22Rv1 (cell line): Measurements from ENCODE around the gene FLACC1.

Experiments used
- ZFX ChIP-seq: fragments of 450-650 bp; IDR thresholded peaks from 2 replicates; pipeline ENCODE4 v1.6.1; 2017; ENCODE audit warnings: antibody characterized with exemption, borderline replicate concordance
- TF ChIP-seq, protein P1 (sequence below): fragments of 450-650 bp; IDR thresholded peaks from 2 replicates; pipeline ENCODE4 v1.5.1; 2017; ENCODE audit warnings: mild to moderate bottlenecking

DNA sequence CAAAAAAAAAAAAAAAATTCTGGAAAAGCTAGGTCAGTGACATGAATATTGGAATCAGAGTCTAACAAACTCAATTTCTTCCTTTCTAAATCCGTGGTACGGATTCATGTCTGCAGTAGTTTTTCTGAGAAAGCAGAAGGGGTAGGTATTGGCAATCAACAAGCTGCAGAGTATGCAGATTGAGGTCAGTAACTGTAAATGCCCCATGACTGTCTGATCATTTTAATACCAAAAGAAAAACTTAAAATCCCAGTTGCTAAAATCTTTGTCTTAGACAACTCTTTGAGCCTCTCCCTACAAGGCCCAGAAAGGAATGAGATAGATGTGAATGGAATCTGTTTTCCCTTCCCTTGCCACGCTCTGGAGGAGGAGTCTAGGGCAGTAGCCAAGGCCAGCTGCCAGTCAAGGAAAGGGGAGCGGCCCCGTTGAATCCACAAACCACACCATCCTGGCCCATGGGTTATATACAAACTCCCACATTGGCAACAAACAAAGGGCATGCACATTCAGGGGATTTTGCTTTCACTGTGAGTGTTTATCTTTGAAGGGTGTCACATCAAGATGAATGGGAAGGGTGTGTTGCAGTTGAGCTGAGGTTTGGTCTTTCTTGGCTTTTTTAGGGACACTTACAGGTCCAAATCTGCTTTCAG lies 102.9 kb downstream of the FLACC1 start:
- TF ChIP-seq, protein P1, sequence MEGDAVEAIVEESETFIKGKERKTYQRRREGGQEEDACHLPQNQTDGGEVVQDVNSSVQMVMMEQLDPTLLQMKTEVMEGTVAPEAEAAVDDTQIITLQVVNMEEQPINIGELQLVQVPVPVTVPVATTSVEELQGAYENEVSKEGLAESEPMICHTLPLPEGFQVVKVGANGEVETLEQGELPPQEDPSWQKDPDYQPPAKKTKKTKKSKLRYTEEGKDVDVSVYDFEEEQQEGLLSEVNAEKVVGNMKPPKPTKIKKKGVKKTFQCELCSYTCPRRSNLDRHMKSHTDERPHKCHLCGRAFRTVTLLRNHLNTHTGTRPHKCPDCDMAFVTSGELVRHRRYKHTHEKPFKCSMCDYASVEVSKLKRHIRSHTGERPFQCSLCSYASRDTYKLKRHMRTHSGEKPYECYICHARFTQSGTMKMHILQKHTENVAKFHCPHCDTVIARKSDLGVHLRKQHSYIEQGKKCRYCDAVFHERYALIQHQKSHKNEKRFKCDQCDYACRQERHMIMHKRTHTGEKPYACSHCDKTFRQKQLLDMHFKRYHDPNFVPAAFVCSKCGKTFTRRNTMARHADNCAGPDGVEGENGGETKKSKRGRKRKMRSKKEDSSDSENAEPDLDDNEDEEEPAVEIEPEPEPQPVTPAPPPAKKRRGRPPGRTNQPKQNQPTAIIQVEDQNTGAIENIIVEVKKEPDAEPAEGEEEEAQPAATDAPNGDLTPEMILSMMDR: no peak
- no peak for TF ChIP-seq ZFX
